GM12875 (cell line): Measurements from ENCODE around the gene ITGA8.

Experiments used
- H3K4me3 ChIP-seq: one replicate; pipeline ENCODE4 v1.5.1; 2011; ENCODE audit warnings: low read depth, low read length, control low read depth
- CTCF ChIP-seq: IDR thresholded peaks from 2 replicates; pipeline ENCODE4 v1.5.1; 2011; ENCODE audit warnings: low read depth, mild to moderate bottlenecking, control low read depth, inconsistent platforms, low read length, moderate library complexity, borderline replicate concordance; ENCODE audit not compliant: insufficient read depth

Gene ITGA8

GRCh38 chr10:15735763-15736162 lies 16.0 kb upstream of the ITGA8 start:
- no peak for TF ChIP-seq CTCF
- H3K4me3 ChIP-seq = no peak overlapping the region

DNA sequence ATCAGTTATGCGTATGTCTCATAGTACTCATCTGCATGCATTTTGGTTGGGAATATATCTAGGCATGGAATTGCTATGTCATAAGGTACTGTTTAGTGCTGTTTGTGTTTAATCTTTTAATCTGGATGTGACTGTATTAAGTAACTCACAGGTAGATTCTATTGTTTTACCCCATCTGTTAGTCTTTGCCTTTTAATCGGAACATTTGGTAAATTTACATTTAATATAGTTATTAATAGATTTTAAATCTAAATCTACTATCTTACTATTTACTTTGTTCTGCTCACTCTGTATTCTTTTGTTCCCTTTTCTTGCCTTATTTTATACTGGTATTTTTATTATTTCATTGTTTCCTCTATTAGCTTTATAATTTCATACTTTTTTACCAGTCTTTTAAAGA lies 10.6 kb upstream of the ITGA8 start:
- no peak for TF ChIP-seq CTCF
- H3K4me3 ChIP-seq = no peak overlapping the region

DNA sequence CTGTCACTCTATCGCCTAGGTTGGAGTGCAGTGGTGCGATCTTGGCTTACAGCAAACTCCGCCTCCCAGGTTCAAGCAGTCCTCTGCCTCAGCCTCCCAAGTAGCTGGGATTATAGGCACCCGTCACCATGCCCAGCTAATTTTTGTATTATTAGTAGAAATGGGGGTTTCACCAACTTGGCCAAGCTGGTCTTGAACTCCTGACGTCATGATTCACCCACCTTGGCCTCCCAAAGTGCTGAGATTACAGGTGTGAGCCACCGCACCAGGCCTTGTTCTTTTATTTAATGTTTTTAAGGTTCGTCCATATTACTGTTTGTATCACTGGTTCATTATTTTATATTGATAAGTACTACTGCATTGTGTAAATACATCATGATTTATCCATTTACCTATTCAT lies 10.2 kb upstream of the ITGA8 start:
- no peak for TF ChIP-seq CTCF

DNA sequence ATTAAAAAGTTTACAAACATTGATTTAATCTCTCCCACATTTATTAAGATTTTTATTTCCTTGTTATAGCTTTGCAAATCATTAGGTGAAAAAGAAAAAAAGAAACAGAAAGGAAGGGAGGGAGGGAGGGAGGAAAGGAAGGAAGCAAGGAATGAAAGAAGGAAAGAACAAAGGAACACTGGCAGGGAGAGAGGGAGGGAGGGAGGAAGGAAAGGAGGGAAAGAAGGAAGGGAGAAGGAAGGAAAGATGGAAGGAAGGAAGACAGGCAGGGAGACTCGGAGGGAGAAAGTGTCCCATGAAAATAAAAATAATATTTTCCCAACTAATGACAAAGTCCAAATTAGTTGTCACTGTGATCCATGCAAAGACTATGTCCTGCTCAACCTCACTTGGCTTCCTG lies 6.3 kb upstream of the ITGA8 start:
- no peak overlapping the region for H3K4me3 ChIP-seq
- no peak for TF ChIP-seq CTCF

More for the DNA sequence above, 10.2 kb upstream of the ITGA8 start:
- no peak overlapping the region for H3K4me3 ChIP-seq

DNA sequence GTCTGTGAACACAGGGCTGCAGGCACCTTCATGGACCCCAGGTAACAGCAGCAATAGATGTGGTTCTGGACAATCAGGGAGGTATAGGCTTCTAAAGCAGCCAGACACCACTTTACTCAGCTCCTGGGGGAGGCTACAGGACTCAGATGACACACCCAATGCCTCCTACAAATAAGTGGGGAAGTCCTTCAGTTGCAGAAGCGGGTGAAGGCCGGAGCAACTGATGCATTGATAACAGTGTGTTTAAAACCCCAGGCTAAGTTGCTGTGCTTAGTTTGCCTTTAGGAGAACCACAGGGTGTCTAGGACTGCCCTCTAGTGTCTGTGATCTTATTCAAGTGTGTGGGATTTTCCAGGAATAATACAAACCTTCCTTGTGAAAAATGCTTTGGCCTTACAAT lies 5.9 kb upstream of the ITGA8 start:
- peak; percentile 35; the same call in 1 of the 2 replicates for TF ChIP-seq CTCF
- H3K4me3 ChIP-seq = no peak overlapping the region

DNA sequence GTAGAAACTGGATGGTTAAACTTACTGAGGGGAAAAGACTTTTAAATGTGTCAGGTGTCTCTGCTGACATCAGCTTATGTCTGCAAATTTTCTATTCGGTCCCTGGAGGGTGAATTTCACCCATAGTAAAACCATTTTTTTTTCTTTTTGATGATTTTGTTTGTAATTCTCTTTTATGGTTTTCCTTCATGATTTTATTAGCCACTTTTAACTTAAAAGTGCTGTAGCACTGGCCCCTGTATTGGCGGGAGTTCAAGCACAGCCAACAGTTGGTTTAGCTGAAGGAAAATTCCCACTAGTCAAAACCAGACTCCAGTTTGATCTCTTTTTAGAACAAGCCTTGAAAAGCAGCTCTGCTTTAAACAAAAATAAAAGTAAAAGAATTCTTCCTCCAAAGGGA lies 5.0 kb upstream of the ITGA8 start:
- no peak for TF ChIP-seq CTCF
- no peak overlapping the region for H3K4me3 ChIP-seq

DNA sequence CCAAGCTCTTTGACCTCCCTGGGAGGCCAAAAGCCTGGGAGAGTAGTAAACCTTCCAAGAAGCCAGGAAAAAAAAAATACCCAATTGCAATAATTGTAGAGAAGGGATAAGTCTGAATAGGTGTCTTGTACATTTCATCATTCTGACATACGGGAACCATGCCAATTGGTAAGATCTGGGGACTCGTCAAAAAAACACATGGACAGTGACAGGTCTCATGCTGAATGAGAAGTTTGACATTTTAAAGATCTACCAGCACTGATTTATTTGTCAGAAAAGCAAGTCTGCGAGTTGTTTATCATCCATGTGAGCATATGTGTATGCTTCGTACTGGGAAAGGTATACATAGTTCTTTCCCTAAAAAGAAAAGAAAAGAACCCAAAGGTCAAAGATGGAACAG lies 4.1 kb upstream of the ITGA8 start:
- no peak for TF ChIP-seq CTCF
- no peak overlapping the region for H3K4me3 ChIP-seq
